ENCODE results near the gene KLHL40.

The KLHL40 gene

DNA sequence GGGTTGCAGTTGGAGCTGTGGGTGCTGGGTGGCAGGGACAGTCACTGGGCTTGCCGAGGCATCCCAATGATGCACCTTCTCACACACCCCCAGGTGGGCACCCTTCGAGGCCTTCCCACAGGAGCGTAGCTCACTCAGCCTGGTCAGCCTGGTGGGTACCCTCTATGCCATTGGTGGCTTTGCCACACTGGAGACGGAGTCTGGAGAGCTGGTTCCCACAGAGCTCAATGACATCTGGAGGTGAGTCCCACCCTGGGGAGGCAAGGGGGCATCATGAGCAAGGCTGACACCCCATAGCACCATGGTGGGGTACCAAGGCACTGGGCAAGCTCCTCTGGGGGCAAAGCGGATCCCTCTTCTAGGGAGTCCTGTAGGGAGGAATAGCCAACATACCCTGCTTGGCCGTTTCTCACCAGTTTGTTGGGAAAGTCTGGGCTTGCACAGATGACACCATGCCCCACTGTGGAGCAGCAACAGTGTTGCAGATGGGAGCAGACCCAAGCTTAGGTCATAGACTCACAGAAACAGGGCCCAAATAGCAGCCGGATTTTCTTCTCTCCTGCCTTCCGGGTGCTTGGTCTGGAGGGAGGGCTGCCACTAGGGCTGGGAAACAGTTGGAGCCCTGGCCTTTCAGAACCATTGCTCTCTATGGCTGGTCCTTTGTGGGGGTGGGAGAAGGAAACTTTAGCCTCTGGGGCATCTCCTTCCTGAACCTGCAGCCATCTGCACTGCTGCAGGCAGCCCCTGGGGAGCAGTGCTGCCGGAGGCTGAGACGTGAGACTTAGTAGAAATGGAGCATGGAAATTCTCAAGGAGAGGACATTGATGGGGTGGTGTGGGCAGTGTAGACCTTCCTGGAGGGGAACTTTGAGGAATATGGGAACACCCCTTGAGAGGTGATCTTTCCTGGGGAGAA is 5.7 kb downstream of the KLHL40 start:
- no peak for DNase-seq (ENCODE audit: low spot score)
- POLR2A ChIA-PET (ENCODE audit: low non-redundant PET) = no interaction called here
- TF ChIP-seq, protein P1, sequence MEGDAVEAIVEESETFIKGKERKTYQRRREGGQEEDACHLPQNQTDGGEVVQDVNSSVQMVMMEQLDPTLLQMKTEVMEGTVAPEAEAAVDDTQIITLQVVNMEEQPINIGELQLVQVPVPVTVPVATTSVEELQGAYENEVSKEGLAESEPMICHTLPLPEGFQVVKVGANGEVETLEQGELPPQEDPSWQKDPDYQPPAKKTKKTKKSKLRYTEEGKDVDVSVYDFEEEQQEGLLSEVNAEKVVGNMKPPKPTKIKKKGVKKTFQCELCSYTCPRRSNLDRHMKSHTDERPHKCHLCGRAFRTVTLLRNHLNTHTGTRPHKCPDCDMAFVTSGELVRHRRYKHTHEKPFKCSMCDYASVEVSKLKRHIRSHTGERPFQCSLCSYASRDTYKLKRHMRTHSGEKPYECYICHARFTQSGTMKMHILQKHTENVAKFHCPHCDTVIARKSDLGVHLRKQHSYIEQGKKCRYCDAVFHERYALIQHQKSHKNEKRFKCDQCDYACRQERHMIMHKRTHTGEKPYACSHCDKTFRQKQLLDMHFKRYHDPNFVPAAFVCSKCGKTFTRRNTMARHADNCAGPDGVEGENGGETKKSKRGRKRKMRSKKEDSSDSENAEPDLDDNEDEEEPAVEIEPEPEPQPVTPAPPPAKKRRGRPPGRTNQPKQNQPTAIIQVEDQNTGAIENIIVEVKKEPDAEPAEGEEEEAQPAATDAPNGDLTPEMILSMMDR (conservative IDR thresholded peaks at IDR 0.05; ENCODE audit: low read depth) = no peak
- CTCF ChIA-PET = no interaction called here
- H3K27ac ChIP-seq = no peak overlapping the region

GRCh38 chr3:42691816-42692666 is 6.7 kb downstream of the KLHL40 start:
- no peak overlapping the region for H3K27ac ChIP-seq
- TF ChIP-seq, protein P1 (conservative IDR thresholded peaks at IDR 0.05; ENCODE audit: low read depth) = no peak
- POLR2A ChIA-PET (ENCODE audit: low non-redundant PET) = no interaction called here
- CTCF ChIA-PET = no interaction called here
- DNase-seq (ENCODE audit: low spot score) = no peak

DNA sequence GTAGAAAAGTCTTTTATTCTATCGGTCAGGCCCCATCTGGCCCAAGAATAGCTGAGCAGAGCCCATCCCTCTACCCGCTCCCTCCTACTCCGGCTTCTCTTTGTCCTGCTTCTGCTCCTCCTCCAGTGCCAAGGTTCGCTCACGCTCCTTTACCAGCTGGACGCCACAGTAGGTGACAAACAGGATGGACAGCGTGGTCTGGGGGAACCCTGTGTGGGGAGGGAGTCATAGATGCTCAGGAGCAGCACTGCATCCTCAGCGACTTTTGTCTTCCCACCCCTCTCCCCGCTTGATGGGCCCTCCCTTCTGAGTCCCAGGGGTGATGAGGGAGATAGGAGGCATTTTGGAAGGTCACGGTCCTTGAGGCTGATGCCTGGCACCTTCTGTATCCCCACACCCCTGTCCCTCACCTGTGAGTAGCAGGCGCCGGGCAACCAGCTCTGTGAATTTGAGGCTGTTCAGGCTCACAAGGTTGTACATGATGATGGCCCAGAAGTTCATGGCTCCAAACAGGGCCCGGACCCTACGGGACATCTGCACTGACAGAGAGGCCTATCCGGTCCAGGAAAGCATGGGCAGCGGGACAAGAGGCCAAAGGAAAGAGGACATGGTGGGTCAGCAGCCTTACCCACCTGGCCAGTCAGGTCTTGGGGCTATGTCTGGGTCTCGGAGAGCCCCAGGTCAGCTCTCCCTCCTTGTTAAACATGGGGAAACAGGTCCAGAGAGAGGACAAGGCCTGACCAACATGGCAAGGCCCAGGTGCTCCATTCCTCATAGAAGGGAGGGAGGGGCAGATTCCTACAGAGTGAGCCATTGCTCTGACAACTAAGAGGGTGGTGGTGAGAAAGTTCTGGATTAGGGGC is 7.6 kb downstream of the KLHL40 start:
- CTCF ChIA-PET = no interaction called here
- DNase-seq (ENCODE audit: low spot score) = no peak
- POLR2A ChIA-PET (ENCODE audit: low non-redundant PET) = no interaction called here
- no peak overlapping the region for H3K27ac ChIP-seq
- TF ChIP-seq, protein P1 (conservative IDR thresholded peaks at IDR 0.05; ENCODE audit: low read depth) = no peak

DNA sequence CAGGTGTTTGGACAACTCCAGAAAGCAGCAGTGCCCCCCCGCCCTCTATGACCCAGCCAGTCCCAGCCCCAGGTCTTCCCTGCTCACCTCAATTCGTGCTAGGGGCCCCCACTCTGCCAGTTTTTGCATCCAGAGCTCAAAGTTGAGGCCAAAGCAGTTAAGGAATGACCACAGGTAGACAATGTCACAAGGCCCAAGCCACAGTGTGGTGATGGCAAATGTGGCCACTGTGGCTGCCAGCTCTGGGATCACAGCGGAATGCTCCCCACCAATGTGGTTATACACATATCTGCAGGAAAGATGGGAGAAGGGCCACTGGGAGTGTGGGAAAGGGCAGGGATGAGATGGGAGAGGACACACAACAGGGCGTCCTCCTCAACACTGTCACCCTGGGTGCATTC is 8.2 kb downstream of the KLHL40 start:
- DNase-seq (ENCODE audit: low spot score) = no peak
- ChIA-PET POLR2A (ENCODE audit: low non-redundant PET) (no interaction called here), CTCF (no interaction called here)
- TF ChIP-seq, protein P1 (conservative IDR thresholded peaks at IDR 0.05; ENCODE audit: low read depth) = no peak
- no peak overlapping the region for H3K27ac ChIP-seq

GRCh38 chr3:42694366-42694765 is 9.0 kb downstream of the KLHL40 start:
- H3K27ac ChIP-seq = no peak overlapping the region
- ChIA-PET CTCF (interaction anchor here (0.6 kb wide), 1 partner anchor 25 kb away, joined by 3 read pairs; no protein-coding TSS in a partner anchor), POLR2A (ENCODE audit: low non-redundant PET) (no interaction called here)
- TF ChIP-seq, protein P1 (conservative IDR thresholded peaks at IDR 0.05; ENCODE audit: low read depth) = no peak
- DNase-seq (ENCODE audit: low spot score) = no peak
